Measurements from ENCODE around the gene FAHD2A. TPM values are rescaled to one million over a fixed set of nuclear protein-coding genes. Genes with fewer than 3 reads are reported as not detected.

Gene FAHD2A
- total and polyA plus RNA-seq, 2 of the 8 experiments (the other 6 are each of a cell fraction or from before 2014, with no cell fraction given), result 24.2 to 26.7 TPM

GRCh38 chr2:95380731-95381130, 21.8 kb upstream of the FAHD2A start (continued):
- no peak for TF ChIP-seq SIN3A (conservative IDR thresholded peaks at IDR 0.05 in 1 of 2, IDR thresholded peaks at IDR 0.05 in 1 of 2; ENCODE audit: low read depth in 1 of 2, low read length in 2 of 2)
- TF ChIP-seq SP2 (IDR thresholded peaks at IDR 0.05; ENCODE audit: low read length), result no peak
- TF ChIP-seq BACH1 (IDR thresholded peaks at IDR 0.05; ENCODE audit: low read length), result no peak
- no peak for TF ChIP-seq CEBPB (IDR thresholded peaks at IDR 0.05; ENCODE audit: low read depth, low read length)
- no peak for TF ChIP-seq POLR2A (IDR thresholded peaks at IDR 0.05; ENCODE audit: control extremely low read depth in 1 of 2, low read depth in 2 of 2, low read length in 2 of 2)
- TF ChIP-seq GABPA (IDR thresholded peaks at IDR 0.05; ENCODE audit: borderline replicate concordance, insufficient read depth, low read length), result no peak
- no peak for TF ChIP-seq SAP30 (IDR thresholded peaks at IDR 0.05; ENCODE audit: insufficient read depth, insufficient replicate concordance, low read length)
- no peak for TF ChIP-seq SRF (IDR thresholded peaks at IDR 0.05; ENCODE audit: low read depth, low read length)
